GM21723 (cell line): ENCODE measurements around the gene HLA-B.

ENCODE experiments used
- ATAC-seq: cut with Tn5 transposase; IDR thresholded peaks from one replicate; pipeline ENCODE4 v1.9.1; 2021; ENCODE audit warnings: mild to moderate bottlenecking, moderate library complexity; ENCODE audit not compliant: unreplicated experiment

HLA-B gene

GRCh38 chr6:31353384-31353945 is 3.5 kb downstream of the HLA-B start:
- no peak for ATAC-seq

- ATAC-seq = no peak
Measured at GRCh38 chr6:31352683-31353383, 4.1 kb downstream of the HLA-B start.

DNA sequence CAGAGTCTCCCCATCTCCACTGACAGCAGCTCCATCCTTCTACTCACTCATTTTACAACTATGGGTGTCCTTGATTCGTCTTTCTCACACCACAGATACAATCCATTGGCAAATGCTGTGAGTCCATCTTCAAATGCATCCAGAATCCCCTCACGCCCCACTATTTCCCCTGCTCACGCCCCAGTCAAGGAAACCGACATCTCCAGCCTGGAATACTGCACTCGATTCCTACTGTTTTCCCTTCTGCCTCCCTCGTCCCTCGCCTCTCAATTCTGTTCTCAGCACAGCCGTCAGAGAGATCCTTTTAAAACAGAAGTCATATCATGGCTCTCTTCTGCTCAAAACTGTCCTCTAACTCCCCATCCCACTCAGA is 4.7 kb downstream of the HLA-B start:
- ATAC-seq = no peak

GRCh38 chr6:31351401-31352309 is 5.3 kb downstream of the HLA-B start:
- ATAC-seq = no peak

DNA sequence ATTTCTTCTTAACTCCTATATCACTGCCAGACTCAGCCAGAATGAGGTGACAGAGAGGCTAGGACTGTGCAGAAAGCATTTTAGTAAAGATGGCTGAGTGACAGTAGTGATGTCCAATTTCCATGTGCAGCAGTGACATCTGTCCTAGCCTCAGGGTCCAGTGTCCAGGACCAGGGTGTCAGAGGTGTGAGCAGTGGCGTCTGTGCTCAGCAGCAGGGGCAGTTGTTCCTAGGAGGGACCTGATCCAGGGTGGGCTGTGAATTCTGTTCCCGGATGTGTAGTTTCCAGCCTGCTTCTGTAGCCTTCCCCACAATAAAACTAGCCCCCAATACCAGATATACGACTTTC is 6.0 kb downstream of the HLA-B start:
- no peak for ATAC-seq

GRCh38 chr6:31350196-31351032 is 6.6 kb downstream of the HLA-B start:
- no peak for ATAC-seq

DNA sequence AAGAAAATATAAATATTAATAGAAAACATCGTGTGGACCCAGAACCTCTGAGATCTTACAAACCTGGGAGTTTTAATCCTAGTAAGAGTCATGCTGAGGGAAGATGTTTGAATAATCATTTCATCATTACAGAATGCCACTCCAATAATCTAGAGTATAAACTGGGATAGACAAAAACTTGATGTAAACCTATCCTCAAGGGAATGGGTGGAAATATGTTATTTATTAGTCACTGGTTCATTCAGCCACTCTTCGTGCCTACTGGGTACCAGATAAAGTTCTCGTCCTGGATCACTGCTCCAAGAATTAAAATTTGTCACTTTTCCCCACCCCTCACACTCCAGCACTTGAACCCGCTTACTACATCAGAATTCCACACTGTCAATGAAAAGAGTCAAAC is 7.7 kb downstream of the HLA-B start:
- ATAC-seq = no peak

DNA sequence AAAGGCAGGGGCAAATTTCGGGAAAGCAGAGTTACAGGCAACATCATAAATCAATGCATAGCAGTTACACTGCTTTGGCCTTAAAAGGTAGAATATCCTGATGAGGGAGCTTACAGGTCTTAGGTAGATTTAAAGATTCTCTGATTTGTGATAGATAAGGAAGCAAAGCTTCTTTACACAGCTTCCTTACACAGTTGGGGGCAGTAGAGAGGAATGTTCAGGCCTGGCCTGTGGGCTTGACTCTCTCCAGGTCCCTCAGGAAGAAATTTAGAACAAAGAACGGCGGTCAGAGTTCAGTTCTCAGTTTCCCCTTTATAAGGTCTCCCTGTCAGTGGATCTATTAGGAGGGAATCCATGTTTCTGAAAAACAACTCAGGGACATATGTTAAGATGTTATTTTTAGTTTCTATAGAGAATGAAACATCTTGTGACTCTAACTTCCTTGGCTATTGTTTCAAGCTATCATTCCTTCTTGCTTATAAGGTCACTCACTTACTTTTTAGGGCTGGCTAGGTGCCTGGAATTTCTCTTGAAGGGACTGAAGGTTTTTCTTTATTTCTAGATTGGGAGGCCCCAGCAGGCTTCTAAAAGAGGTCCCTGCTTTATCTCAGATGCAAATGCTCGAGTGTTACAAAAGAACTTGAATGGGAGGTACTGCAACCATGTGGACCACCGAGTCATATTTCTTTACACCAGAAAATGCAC is 11.8 kb downstream of the HLA-B start:
- ATAC-seq = no peak

GRCh38 chr6:31340228-31340627 is 16.8 kb downstream of the HLA-B start:
- ATAC-seq = no peak

DNA sequence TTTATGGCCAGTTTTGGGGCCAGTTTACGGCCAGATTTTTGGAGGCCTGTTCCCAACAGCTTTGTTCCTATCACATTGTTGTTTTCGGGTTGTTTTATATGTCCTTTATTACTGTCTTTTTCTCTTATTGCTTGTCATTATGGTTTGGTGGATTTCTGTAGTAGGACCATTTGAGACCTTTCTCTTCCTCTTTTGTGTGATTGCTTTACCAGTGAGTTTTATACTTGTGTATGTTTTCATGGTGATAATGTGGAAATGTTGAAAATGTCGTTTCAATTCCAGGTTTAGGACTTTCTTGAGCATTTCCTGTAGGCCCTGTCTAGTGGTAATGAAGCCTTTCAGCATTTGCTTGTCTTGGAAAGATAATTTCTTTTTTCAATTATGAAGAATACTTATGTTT is 17.8 kb downstream of the HLA-B start:
- no peak for ATAC-seq

DNA sequence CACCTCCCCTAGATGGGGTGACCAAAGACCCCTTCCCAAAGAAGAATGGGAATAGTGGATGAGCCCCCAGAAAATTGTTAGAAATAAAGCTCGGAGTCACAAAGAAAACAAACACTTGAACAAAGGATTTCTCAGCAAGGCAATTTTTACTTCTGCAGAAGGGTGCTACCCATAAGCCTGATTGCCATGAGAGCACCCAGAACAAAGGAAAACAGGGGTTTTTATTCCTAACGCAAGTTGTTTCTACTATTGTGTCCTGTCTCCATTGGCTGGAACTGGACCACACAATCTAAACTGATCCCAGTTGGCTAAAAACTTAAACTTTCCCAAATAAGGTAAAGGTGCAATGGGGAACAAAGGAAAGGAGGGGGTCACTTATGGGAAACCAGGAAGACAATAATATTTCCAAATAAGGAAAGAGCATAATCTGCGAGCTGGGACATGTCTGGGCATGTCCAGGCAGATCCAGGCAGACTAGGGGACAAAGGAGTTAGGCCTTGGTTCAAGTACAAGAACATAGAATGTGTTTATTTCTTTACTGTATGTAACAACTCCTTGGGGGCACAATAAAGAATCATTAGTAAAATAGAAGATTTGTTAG is 20.0 kb downstream of the HLA-B start:
- no peak for ATAC-seq

DNA sequence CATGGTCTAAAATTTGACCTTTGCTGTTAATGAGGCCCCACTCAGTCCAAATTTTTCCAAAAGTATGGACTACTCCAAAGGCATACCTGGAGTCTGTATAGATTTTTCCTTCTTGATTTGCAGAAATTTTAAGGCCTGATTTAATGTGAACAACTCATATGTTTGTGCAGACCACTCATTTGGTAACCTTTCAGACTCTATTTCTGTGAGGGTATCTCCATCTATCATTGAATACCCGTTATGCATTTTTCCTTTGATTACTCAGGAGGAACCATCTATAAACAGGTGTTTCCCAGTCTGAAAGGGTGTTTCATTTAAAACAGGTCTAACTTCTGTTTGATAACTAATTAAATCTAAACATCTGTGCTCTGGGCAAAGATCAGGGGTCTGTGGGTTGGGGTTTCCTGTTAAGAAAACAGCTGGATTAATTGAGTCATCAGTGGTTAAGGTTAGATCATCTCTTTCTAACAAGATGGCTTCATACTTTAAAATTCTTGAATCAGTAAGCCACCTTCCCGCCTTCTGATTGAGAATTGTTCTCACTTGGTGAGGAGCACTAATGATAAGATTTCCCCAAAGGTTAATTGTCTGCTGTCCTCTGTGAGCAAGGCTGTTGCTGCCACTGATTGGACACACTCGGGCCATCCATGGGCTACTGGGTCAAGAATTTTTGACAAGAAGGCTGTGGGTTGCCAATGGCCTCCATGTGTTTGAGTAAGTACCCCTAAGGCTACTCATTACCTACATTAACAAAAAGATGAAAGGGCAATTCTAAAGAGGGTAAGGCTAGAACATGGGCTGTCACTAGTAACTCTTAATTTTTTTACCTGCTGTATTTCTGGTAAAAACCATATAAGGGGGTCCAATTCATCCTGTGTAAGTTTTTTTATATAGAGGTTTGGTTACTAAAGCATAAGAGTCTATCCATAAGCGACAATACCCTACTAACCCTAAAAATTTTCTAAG is 24.1 kb downstream of the HLA-B start:
- no peak for ATAC-seq

DNA sequence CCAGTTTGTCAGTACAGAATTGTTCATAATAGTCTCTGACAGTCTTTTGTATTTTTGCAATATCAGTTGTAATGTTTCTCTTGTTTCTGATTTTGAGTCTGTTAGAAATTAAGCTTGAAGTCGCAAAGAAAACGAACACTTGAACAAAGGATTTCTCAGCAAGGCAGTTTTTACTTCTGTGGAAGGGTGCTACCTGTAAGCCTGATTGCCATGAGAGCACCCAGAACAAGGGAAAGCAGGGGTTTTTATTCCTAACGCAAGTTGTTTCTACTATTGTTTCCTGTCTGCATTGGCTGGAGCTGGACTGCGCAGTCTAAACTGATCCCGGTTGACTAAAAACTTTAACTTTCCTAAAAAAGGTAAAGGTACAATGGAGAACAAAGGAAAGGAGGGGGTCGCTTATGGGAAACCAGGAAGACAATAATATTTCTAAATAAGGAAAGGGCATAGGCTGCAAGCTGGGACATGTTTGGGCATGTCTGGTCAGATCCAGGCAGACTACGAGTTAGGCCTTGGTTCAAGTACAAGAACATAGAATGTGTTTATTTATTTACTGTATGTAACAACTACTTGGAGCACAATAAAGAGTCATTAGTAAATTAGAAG is 28.5 kb downstream of the HLA-B start:
- ATAC-seq = no peak

DNA sequence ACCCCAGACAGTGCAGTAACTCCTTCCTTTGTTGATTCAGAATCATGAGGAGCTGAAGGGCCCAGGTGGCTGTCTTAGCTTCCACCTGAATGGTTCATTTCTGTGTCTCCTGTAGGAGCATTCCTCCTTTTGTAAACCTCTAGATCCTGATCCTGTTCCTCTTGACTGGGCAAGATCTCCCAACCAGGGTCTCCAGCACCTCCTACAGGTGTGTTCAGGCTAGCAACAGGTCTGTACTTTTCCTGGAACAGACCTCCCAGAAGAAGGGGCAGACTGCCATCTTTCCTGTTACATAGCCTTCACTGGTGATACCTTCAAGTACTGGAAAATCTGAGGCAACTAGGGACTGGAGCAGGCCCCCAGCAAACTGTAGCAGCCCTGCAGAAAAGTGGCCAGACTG is 35.2 kb downstream of the HLA-B start:
- no peak for ATAC-seq

- no peak for ATAC-seq
Measured at GRCh38 chr6:31321005-31321707, 35.8 kb downstream of the HLA-B start.

GRCh38 chr6:31317036-31317435 is 39.9 kb downstream of the HLA-B start:
- ATAC-seq = no peak

- ATAC-seq = no peak
Measured at GRCh38 chr6:31309641-31310040, 47.3 kb downstream of the HLA-B start.

DNA sequence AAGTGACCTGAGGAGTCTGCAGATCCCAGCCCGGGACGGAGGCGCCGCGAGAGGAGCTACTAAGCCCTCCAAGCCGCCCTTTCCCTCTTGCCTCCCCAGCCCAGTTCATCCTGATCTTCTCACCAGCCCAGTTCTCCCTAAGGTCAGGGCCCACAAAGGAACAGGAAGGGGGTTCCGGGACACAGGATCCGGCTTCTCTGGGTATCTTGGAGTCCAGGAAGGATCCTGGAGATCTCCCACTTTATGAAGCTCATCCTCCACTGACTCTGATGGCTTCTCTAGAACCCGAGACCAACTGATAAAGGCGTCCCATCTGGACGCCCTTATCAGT is 48.2 kb downstream of the HLA-B start:
- no peak for ATAC-seq
